NT2/D1 (cell line): ENCODE measurements around the gene THYN1.

Experiments
- YY1 ChIP-seq: IDR thresholded peaks from 2 replicates; pipeline ENCODE4 v1.6.1; 2011; ENCODE audit not compliant: insufficient read length, insufficient read depth
- ZNF274 ChIP-seq: IDR thresholded peaks from 2 replicates; pipeline ENCODE4 v1.6.1; 2011; ENCODE audit warnings: mild to moderate bottlenecking, low read depth, low read length

- TF ChIP-seq YY1: no peak
- no peak for TF ChIP-seq ZNF274
Observed at GRCh38 chr11:134252346-134253187, 585 bp downstream of the THYN1 start.
